Esophagus muscularis mucosa (tissue), 4 donors: Measurements from ENCODE around the gene PIF1. TPM values are rescaled to one million over a fixed set of nuclear protein-coding genes. Genes with fewer than 3 reads are reported as not detected.

Experiments
- DNase-seq: peaks from one replicate; pipeline ENCODE4 v3.0.0-alpha.2; 2017; ENCODE audit errors: extremely low spot score
- H3K27ac ChIP-seq, 4 donors: fragments of 200-600 bp; sonication (generic); replicated peaks in 1 of 4; 1 replicate in 3 of 4; 2 replicates in 1 of 4; pipeline ENCODE4 v1.5.1; 2016 to 2019; ENCODE audit warnings: mild to moderate bottlenecking in 1 of 4
- H3K27me3 ChIP-seq, 4 donors: fragments of 200-600 bp; sonication (generic); one replicate each; pipeline versions ENCODE4 v1.5.1 to v1.6.0; 2016 to 2019
- H3K36me3 ChIP-seq, 4 donors: fragments of 200-600 bp; sonication (generic); one replicate each; pipeline ENCODE4 v1.5.1; 2016 to 2019
- H3K4me1 ChIP-seq, 4 donors: fragments of 200-600 bp; sonication (generic); one replicate each; pipeline ENCODE4 v1.5.1; 2016 to 2019
- H3K4me3 ChIP-seq, 4 donors: fragments of 200-600 bp; sonication (generic); 1 replicate in 2 of 4; 2 replicates in 2 of 4; pipeline ENCODE4 v1.5.1; 2016 to 2019; ENCODE audit warnings: mild to moderate bottlenecking in 4 of 4, moderate library complexity in 1 of 4
- H3K9me3 ChIP-seq, 4 donors: fragments of 200-600 bp; sonication (generic); 1 replicate in 3 of 4; 2 replicates in 1 of 4; pipeline ENCODE4 v1.5.1; 2016 to 2019
- CTCF ChIP-seq, 3 experiments: fragments of 200-600 bp in 2 of 3; fragments of 450-650 bp in 1 of 3; sonication (generic) in 2 of 3; IDR thresholded peaks; one replicate each; pipeline ENCODE4 v1.5.1; 2017 to 2019; ENCODE audit warnings: antibody characterized with exemption in 3 of 3, mild to moderate bottlenecking in 2 of 3, moderate library complexity in 1 of 3
- EP300 ChIP-seq: sonication (generic); formaldehyde crosslinking; IDR thresholded peaks from one replicate; pipeline ENCODE4 v1.6.1; 2017; ENCODE audit warnings: antibody characterized with exemption
- POLR2A ChIP-seq: fragments of 450-650 bp; IDR thresholded peaks from one replicate; pipeline ENCODE4 v1.6.1; 2017; ENCODE audit warnings: antibody characterized with exemption, moderate library complexity, mild to moderate bottlenecking, low read depth
- POLR2AphosphoS5 ChIP-seq, 2 donors: sonication (generic); formaldehyde crosslinking; IDR thresholded peaks; one replicate each; pipeline ENCODE4 v1.6.1; 2017; ENCODE audit warnings: antibody characterized with exemption in 2 of 2
- WGBS: methylation state at CpG from one replicate; pipeline ENCODE4 v1.1.5; 2018; 5-methylcytosine and 5-hydroxymethylcytosine counted together
- intact Hi-C: fragments of 100-400 bp; cut with DNase I; formaldehyde crosslinking; loops from one replicate; pipeline ENCODE4 v1.15.1; 2023
- total RNA-seq, 4 donors: library from RNA; depleted of rRNA; stranded (reverse); fragments of >200 nt; gene quantifications; one replicate each; pipeline versions ENCODE4 v1.1.0 to v1.2.1, GENCODE V29; 2016

Gene PIF1
- total RNA-seq, 4 donors from 2014 or later = 0.78 to 4.4 (median 2.0) TPM

- Histone ChIP-seq H3K4me3 (peak overlapping the region; percentile 97 to 100 (median 99)), H3K9me3 (no peaks in the 10 kb centered on the region), H3K27me3 (no peaks in the 10 kb centered on the region), H3K4me1 (peaks cover 52 to 88% (median 87%) of the 10 kb centered on the region in 4 donors), H3K27ac (peak overlapping the region; percentile 94 to 99 (median 98)), H3K36me3 (peaks cover 21 to 40% (median 32%) of the 10 kb centered on the region in 4 donors)
- WGBS = 69% methylated on average over 11 of the region's 13 CpGs
- DNase-seq = no peak
- intact Hi-C loops = loop anchor here (10.0 kb wide), 1 partner anchor 239 kb away; no protein-coding TSS in a partner anchor
- TF ChIP-seq POLR2A (no peak), EP300 (no peak), CTCF (IDR thresholded peaks at IDR 0.05) (no peak), POLR2AphosphoS5 (IDR thresholded peaks at IDR 0.05) (no peak)
Observed at GRCh38 chr15:64845831-64846595, 20.6 kb upstream of the PIF1 start.

DNA sequence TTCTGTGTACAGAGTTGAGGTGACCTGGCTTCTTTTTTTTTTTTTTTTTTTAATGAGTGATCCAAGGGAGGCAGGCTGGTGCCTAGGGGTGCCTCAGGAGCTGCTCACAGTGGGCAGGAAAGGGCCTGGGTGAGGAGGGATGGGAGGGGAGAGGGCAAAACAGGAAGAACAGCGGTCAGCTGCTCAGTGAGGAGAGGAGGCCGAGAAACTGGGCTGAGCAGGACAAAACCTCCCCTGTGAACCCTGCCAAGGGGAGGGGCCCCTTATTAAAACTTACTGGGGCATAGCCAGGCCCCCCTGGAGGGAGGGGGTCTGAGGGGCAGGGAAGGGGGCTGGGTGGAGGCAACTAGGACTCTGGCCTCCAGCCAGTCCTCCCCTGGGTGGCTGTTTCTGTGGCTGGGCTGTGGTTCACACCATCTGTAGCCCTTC, 19.8 kb upstream of the PIF1 start:
- Histone ChIP-seq H3K9me3 (no peaks in the 10 kb centered on the region), H3K27ac (peak overlapping the region; percentile 94 to 99 (median 98)), H3K4me1 (peaks cover 52 to 88% (median 87%) of the 10 kb centered on the region in 4 donors), H3K4me3 (peak overlapping the region; percentile 97 to 100 (median 99)), H3K27me3 (no peaks in the 10 kb centered on the region), H3K36me3 (peaks cover 21 to 32% (median 25%) of the 10 kb centered on the region in 4 donors)
- intact Hi-C loops = loop anchor here (10.0 kb wide), 1 partner anchor 240 kb away; no protein-coding TSS in a partner anchor
- WGBS = 4% methylated on average over 2 of the region's 2 CpGs
- TF ChIP-seq EP300 (no peak), POLR2AphosphoS5 (IDR thresholded peaks at IDR 0.05) (peak; percentile 35 to 50)
- DNase-seq = no peak

DNA sequence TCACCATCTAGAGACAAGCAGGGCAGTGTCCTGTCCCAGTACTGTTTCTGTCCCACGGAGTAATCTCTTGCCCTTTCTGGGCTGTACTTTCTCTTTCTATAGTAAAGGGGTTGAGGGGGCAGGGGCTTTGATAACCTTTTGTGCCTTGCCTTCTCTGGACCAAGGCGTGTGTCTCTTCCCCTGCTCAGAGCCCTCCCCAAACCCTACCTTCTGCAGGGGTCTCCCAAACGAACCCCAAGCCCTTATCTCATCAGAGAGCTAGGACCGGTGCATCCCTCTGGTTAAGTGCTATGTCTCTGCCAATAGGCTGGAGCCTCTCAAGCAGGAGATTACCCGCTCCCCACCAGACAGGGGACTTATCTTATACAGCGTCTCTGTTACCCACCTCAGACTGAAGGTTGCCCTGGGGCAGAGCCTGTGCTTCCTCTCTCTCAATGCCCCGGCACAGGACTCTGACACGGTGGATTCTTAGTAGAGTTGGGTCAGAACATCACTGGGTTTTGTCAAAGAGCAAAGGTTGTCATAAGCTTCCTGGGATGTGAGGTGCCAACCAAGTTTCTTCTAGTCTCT, 19.2 kb upstream of the PIF1 start:
- Histone ChIP-seq H3K36me3 (peaks cover 16 to 26% (median 20%) of the 10 kb centered on the region in 4 donors), H3K27ac (peak overlapping the region; percentile 94 to 99 (median 98)), H3K4me1 (peaks cover 47 to 85% (median 84%) of the 10 kb centered on the region in 4 donors), H3K27me3 (no peaks in the 10 kb centered on the region), H3K9me3 (no peaks in the 10 kb centered on the region), H3K4me3 (peak overlapping the region; percentile 97 to 100 (median 99))
- intact Hi-C loops = loop anchor here (5.0 to 10.0 kb wide), 2 partner anchors 63 to 240 kb away; no protein-coding TSS in a partner anchor
- DNase-seq = no peak
- TF ChIP-seq EP300 (no peak), POLR2AphosphoS5 (IDR thresholded peaks at IDR 0.05) (no peak), POLR2A (no peak), CTCF (IDR thresholded peaks at IDR 0.05) (no peak)
- WGBS = 30% methylated on average over 8 of the region's 8 CpGs

DNA sequence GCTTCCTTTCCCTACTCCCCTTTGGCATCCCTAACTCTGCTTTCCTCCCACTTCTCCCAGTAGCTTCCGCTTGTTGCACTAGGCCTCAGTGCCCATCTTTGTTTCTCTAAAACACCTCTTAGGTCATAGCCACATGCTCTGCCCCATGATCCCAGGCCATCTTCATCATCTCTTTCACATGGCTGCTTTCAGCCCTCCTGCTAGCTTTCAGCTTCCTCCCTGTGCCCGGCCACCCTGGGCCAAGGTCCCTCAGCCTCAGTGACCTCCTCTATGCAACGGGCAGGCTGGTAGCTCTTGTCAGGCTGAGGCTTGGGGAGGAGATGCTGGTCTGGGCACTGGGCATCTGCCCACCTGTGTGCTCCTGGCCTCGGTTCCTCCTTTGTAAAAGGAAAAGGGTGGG, 18.5 kb upstream of the PIF1 start:
- Histone ChIP-seq H3K27me3 (no peaks in the 10 kb centered on the region), H3K36me3 (peaks cover 9 to 20% (median 13%) of the 10 kb centered on the region in 4 donors), H3K9me3 (no peaks in the 10 kb centered on the region), H3K27ac (peak overlapping the region; percentile 94 to 99 (median 98)), H3K4me1 (peaks cover 47 to 78% (median 77%) of the 10 kb centered on the region in 4 donors), H3K4me3 (peak overlapping the region; percentile 97 to 100 (median 99))
- intact Hi-C loops = loop anchor here (5.0 to 10.0 kb wide), 2 partner anchors 63 to 241 kb away; no protein-coding TSS in a partner anchor
- TF ChIP-seq POLR2A (no peak), POLR2AphosphoS5 (IDR thresholded peaks at IDR 0.05) (no peak), EP300 (no peak), CTCF (IDR thresholded peaks at IDR 0.05) (no peak)
- no peak for DNase-seq
- 56% methylated on average over 4 of the region's 4 CpGs for WGBS
